Endodermal cell (in vitro differentiated cells): ENCODE measurements around the gene RAB31. TPM values are rescaled to one million over a fixed set of nuclear protein-coding genes. Genes with fewer than 3 reads are reported as not detected.
"Not testable (repeated sequence)": the region's sequence is repeated elsewhere in the genome, so short reads cannot be mapped to it uniquely, and the experiment has no call there.

Source experiments
- DNase-seq: peaks from one replicate; pipeline ENCODE4 v3.0.0-alpha.2; 2017
- H3K27ac ChIP-seq: 2 replicates; pipeline ENCODE4 v1.5.1; 2013; ENCODE audit warnings: mild to moderate bottlenecking, low read depth, low read length, moderate library complexity
- H3K27me3 ChIP-seq: 2 replicates; pipeline ENCODE4 v1.6.1; 2013; ENCODE audit warnings: mild to moderate bottlenecking, low read length, moderate library complexity; ENCODE audit not compliant: insufficient read depth, control insufficient read depth, poor library complexity, severe bottlenecking
- H3K36me3 ChIP-seq: 2 replicates; pipeline ENCODE4 v1.7.0; 2013; ENCODE audit warnings: mild to moderate bottlenecking, low read length, moderate library complexity; ENCODE audit not compliant: control insufficient read depth, insufficient read depth
- H3K4me1 ChIP-seq: one replicate; pipeline ENCODE4 v1.7.0; 2013; ENCODE audit warnings: low read length; ENCODE audit not compliant: control insufficient read depth, insufficient read depth
- H3K4me3 ChIP-seq: 2 replicates; pipeline ENCODE4 v1.5.1; 2013; ENCODE audit warnings: mild to moderate bottlenecking, low read length, moderate library complexity
- H3K9ac ChIP-seq: 2 replicates; pipeline ENCODE4 v1.6.1; 2013; ENCODE audit warnings: mild to moderate bottlenecking, low read length, moderate library complexity; ENCODE audit not compliant: poor library complexity, severe bottlenecking; ENCODE audit errors: extremely low read depth
- H3K9me3 ChIP-seq: 2 replicates; pipeline ENCODE4 v1.6.1; 2013; ENCODE audit warnings: mild to moderate bottlenecking, low read length, moderate library complexity; ENCODE audit not compliant: control insufficient read depth
- H3K27ac Mint-ChIP-seq: 2 replicates; pipeline ENCODE4 v1.8.0; 2020; ENCODE audit warnings: mixed read lengths
- H3K27me3 Mint-ChIP-seq: 2 replicates; pipeline ENCODE4 v1.8.0; 2021; ENCODE audit warnings: mild to moderate bottlenecking, mixed read lengths; ENCODE audit not compliant: insufficient read depth
- H3K36me3 Mint-ChIP-seq: 2 replicates; pipeline ENCODE4 v1.8.0; 2020; ENCODE audit warnings: low read depth, mixed read lengths
- H3K4me1 Mint-ChIP-seq: 2 replicates; pipeline ENCODE4 v1.8.0; 2020; ENCODE audit warnings: mixed read lengths
- H3K4me3 Mint-ChIP-seq: 2 replicates; pipeline ENCODE4 v1.8.0; 2020; ENCODE audit warnings: mild to moderate bottlenecking, moderate library complexity, mixed read lengths
- H3K9me3 Mint-ChIP-seq: 2 replicates; pipeline ENCODE4 v1.8.0; 2020; ENCODE audit warnings: mild to moderate bottlenecking, mixed read lengths
- WGBS, 2 experiments: methylation state at CpG; one replicate each; pipeline versions ENCODE4 v1.1.5 to v1.1.7; 2013; ENCODE audit warnings: missing lambda C conversion rate in 2 of 2, mixed read lengths in 1 of 2; ENCODE audit not compliant: insufficient coverage in 1 of 2, insufficient read length in 1 of 2; 5-methylcytosine and 5-hydroxymethylcytosine counted together
- total RNA-seq, 2 donors: library from RNA; stranded (reverse); fragmentation: NEBNext Ultra II Directional in 1 of 2; extraction: Animal tissue kit (Norgen Biotek cat#: 25700) in 1 of 2; gene quantifications; 2 replicates in 1 of 2; 3 replicates in 1 of 2; pipeline ENCODE4 v1.2.1, GENCODE V29; 2021
- TF ChIP-seq, protein P1 (sequence below): fragments of 200-600 bp; sonication (generic); conservative IDR thresholded peaks from 2 replicates; pipeline ENCODE4 v1.5.0; 2021; ENCODE audit warnings: antibody characterized with exemption, mild to moderate bottlenecking

RAB31 gene
- total RNA-seq, 2 donors from 2014 or later, result 11.7 to 20.3 TPM

GRCh38 chr18:9898792-9899549 is 190.9 kb downstream of the RAB31 start:
- Mint-ChIP-seq H3K27ac (peak overlapping the region; percentile 11), H3K4me3 (no peak overlapping the region), H3K4me1 (peaks cover 24% of the 10 kb centered on the region), H3K36me3 (no peaks in the 10 kb centered on the region), H3K27me3 (peaks cover 70% of the 10 kb centered on the region), H3K9me3 (no peaks in the 10 kb centered on the region)
- Histone ChIP-seq H3K36me3 (no peaks in the 10 kb centered on the region), H3K4me1 (peaks cover 4% of the 10 kb centered on the region), H3K27ac (no peak overlapping the region), H3K9ac (no peak overlapping the region), H3K27me3 (peaks cover 40% of the 10 kb centered on the region), H3K4me3 (no peak overlapping the region), H3K9me3 (peaks cover 6% of the 10 kb centered on the region)
- TF ChIP-seq, protein P1, sequence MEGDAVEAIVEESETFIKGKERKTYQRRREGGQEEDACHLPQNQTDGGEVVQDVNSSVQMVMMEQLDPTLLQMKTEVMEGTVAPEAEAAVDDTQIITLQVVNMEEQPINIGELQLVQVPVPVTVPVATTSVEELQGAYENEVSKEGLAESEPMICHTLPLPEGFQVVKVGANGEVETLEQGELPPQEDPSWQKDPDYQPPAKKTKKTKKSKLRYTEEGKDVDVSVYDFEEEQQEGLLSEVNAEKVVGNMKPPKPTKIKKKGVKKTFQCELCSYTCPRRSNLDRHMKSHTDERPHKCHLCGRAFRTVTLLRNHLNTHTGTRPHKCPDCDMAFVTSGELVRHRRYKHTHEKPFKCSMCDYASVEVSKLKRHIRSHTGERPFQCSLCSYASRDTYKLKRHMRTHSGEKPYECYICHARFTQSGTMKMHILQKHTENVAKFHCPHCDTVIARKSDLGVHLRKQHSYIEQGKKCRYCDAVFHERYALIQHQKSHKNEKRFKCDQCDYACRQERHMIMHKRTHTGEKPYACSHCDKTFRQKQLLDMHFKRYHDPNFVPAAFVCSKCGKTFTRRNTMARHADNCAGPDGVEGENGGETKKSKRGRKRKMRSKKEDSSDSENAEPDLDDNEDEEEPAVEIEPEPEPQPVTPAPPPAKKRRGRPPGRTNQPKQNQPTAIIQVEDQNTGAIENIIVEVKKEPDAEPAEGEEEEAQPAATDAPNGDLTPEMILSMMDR, result no peak
- 78 to 80% methylated on average over 6 to 10 of the region's 11 CpGs for WGBS, 2 experiments
- DNase-seq, result peak; percentile 24

DNA sequence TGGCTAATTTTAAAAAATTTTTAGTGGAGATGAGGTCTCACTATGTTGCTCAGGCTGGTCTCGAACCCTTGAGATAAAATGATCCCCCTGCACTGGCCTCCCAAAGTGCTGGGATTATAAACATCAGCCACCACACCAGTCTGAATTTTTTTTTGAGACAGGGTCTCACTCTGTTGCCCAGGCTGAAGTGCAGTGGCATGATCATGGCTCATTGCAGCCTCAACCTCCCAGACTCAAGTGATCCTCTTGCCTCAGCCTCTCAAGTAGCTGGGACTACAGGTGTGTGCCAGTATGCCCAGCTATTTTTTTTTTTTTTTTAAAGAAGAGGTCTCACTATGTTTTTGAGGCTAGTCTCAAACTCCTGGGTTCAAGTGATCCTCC is 191.4 kb downstream of the RAB31 start:
- peaks cover 24% of the 10 kb centered on the region for H3K4me1 Mint-ChIP-seq
- H3K27ac Mint-ChIP-seq, H3K4me3 Mint-ChIP-seq: not testable (repeated sequence)

GRCh38 chr18:9900699-9901098 is 192.6 kb downstream of the RAB31 start:
- no peak overlapping the region for H3K4me3 Mint-ChIP-seq
- Histone ChIP-seq H3K27me3 (peaks cover 56% of the 10 kb centered on the region), H3K4me1 (peaks cover 4% of the 10 kb centered on the region), H3K4me3 (no peak overlapping the region), H3K27ac (no peak overlapping the region), H3K9ac (no peak overlapping the region), H3K36me3 (no peaks in the 10 kb centered on the region), H3K9me3 (peaks cover 6% of the 10 kb centered on the region)
- TF ChIP-seq, protein P1, result no peak
- H3K27ac Mint-ChIP-seq, result no peak overlapping the region
- no peaks in the 10 kb centered on the region for H3K9me3 Mint-ChIP-seq
- no peak for DNase-seq
- whole genome bisulfite sequencing, 2 experiments, result 92 to 98% methylated on average over 4 to 7 of the region's 7 CpGs
- H3K4me1 Mint-ChIP-seq, result peaks cover 24% of the 10 kb centered on the region
- H3K27me3 Mint-ChIP-seq, result peaks cover 76% of the 10 kb centered on the region
- no peaks in the 10 kb centered on the region for H3K36me3 Mint-ChIP-seq

More for the DNA sequence above, 191.4 kb downstream of the RAB31 start:
- peaks cover 44% of the 10 kb centered on the region for H3K27me3 ChIP-seq
- H3K36me3 Mint-ChIP-seq, H3K4me1 ChIP-seq, H3K9ac ChIP-seq, H3K27ac ChIP-seq, H3K9me3 Mint-ChIP-seq, H3K9me3 ChIP-seq, DNase-seq, H3K36me3 ChIP-seq, H3K4me3 ChIP-seq: not testable (repeated sequence)
- peaks cover 74% of the 10 kb centered on the region for H3K27me3 Mint-ChIP-seq
- 80 to 96% methylated on average over 1 of the region's 1 CpG for WGBS, 2 experiments
